Measurements from ENCODE around the gene ADAMTSL1.

The ADAMTSL1 gene

DNA sequence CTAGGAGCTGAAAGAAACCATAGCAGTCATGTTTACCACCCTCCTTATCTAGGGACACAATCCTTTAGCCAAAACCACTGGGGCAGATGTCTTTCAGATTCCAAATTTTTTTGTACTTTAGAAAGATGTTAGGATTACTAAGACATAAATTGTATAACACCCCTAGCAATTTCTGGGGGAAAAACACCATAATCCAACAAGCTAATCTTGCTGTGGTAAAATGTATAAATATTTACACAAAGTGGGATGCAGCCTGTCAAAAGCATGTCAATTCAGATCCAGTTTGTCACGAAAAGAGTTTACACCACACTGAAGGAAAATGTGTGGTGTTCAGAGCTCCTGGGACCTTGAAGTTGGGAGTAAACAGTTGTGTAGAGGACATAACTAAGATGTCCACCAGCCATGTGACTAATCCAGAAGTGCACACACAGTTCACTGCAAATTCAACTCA, 274.3 kb downstream of the ADAMTSL1 start:
- DNase-seq = no peak

DNA sequence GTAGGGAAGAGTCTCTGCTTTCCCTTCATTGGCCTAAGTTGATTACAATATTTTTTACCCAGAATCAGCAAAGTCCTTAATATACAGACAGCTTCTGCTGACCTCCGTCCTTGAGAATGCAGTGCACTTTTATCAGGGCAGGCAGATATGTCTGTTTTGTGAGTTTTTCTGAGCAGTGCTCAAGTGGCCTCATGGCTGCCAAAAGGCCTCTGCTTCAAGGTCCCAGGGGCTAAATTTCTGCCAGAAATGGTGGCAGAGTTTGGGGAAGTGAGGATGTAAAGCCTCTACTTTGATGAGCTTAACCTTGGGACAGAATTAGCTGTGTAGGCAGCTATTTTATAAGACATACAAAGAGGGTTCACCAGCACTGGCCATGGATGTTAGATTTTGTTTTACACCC, 275.8 kb downstream of the ADAMTSL1 start:
- no peak for DNase-seq

DNA sequence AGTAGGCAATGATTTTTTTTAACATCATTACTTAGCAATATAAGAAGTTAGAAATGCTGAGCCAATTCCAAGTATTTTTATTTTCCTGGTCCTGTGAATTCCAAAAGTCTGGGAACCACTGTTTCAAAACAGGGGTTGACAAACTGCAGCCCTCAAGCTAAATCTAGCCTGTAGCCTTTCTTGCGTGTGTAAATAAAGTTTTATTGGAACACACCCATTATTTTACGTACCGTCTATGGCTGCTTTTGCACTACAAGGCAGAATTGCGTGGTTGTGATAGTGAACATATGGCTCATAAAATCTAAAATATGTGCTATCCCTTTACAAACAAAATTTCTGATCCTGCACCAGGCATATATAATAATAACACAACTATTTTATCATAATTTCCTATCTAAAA, 280.0 kb downstream of the ADAMTSL1 start:
- DNase-seq = no peak

DNA sequence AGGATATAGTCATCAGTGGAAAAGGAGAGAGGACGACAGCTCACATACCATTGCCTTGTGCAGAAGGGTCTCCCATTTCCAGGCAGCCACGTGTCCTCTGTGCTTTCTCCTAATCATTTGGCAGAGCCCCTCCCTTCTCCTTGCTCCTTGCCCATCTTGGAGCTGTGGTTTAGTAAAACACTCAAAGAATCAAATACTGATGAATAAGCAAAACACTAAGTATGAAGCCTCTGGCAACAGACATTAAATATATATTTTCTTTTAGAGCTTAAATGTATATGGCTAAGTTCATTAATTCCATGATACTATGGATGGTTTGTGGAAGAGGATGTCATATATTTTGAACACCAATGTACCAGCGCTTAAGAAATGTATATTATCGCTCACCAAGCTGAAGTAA, 280.6 kb downstream of the ADAMTSL1 start:
- no peak for DNase-seq

DNA sequence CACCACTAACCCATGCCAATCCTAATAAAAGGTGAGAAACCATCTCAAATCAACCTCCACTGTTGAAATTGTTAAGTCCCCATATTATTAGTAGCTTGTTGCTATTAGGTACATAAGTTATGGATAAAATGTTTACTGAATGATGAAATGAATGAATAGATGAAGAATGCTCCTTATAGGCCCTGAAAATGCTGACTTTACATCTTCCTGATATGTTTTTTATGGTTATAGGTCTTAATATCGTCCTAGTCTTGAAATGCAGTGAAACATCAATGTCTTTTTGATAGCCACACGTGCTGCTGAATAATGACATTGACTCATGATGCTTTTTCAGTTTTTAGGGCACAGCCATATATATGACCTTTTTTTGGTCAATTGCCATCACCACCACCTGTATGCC, 281.3 kb downstream of the ADAMTSL1 start:
- no peak for DNase-seq

DNA sequence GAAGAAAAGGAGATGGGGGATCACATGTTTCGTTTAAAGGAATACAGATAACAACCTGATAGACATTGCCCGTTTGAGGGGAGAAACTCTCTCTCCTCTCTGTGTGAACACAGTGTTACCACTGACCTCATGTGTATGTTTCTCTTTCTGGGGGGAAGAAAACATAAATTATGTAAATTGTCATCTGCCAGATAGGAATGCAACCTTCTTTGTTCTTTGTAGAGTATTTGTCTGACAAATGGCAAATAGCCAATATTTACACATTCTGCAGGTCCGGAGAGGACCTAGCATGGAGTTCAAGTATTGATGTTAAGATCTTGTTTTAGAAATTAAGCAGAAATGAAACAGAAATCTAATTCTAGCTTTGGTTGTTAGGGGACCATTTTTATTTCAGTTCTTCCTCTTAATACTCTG, 282.8 kb downstream of the ADAMTSL1 start:
- DNase-seq = no peak

DNA sequence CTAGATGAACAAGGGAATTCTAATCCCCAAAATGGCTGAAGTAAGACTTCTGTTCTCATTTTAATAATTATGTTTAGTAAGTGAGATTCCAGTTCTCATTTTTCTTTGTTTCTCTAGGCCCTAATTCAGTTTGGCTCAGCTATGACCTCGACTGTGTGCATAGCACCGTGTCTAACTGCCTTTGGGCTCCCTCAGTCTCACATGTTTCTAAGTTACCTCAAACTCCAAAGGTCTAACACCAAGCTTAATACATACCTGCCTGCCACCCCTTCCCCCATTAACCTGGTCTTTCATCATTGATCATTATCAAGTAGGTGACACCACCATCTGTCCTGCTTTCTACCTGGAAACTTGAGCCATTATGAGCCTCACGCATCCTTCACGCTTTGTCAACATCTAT, 285.9 kb downstream of the ADAMTSL1 start:
- no peak for DNase-seq

DNA sequence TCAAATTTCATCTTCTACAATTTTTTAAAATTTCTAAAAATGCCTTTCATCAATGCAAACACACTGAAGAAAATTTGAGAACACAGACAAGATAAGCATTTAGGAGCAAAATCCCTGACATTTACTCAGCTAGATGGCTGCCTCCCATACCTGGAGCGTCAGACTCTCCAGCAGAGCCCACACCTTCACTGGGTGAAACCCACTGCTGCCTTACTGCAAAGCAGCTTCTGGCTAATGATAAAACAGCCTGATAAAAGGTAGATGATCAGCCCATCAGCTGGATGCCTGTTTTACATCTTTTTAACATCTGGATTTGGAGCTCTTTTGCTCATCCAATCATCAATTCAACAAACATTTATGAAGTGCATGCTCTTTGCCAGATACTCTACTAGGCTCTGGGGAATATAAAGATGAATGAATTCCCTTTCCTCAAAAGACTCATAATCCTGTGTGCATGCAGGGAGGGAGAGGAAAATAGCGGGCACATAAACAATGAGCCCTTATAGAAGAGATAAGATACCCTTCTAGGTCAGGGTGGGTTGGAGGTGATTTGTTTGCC, 287.9 kb downstream of the ADAMTSL1 start:
- DNase-seq = no peak

DNA sequence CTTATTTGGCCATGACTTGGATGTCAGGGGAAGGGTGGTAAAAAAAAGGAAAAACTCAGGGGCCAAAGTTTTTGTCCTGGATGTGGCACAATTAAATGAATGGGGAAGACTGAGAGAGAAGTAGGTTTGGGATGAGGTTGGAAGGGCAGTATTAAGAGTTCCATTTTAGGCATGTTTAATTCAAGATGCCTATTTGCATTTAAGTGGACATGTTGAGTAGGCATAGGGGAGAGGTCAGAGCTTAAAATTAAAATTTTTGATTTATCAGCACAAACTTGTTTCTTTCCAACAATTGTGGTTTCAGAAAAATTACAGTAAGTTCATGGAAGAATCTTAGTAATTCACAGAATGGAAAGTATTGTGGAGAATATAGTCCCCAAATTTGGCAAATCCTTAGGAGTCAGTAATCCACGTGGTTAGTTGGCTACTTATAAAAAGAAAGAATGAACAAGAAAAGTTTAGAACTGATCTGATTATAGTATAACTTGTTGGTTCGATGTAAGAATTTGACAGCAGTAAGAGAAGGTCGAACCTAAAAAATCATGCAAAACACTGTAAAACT, 293.1 kb downstream of the ADAMTSL1 start:
- no peak for DNase-seq

DNA sequence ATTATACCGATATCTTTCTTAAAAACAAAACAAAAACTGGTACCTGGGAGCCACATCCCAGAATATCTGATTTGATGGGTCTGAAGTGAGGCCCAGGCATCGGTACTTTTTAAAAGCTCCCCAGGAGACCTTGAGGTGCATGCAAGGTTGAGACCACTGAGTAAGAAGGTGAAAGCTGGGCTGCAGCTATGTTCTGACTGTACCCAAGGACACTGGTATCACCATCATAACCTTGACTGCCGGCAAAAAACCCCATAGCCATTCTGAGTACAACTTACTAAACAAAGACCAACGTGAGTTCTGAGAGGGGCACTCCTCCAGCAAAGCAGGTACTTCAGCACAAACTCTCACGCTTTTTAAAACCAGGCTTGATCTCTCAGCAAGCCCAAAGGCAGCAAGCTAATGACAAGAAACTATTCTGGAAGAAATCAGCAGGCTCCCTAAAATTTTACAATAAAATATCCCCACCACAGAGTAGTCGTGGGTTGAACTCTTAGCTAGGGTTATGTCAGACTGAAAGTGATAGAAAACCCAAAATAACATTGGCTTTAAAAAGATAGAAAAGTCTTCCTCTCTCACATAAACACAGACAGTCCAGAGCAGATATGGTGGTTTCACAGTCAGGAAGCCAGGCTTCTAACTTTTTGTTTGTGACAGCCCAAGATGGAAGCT, 295.1 kb downstream of the ADAMTSL1 start:
- no peak for DNase-seq

DNA sequence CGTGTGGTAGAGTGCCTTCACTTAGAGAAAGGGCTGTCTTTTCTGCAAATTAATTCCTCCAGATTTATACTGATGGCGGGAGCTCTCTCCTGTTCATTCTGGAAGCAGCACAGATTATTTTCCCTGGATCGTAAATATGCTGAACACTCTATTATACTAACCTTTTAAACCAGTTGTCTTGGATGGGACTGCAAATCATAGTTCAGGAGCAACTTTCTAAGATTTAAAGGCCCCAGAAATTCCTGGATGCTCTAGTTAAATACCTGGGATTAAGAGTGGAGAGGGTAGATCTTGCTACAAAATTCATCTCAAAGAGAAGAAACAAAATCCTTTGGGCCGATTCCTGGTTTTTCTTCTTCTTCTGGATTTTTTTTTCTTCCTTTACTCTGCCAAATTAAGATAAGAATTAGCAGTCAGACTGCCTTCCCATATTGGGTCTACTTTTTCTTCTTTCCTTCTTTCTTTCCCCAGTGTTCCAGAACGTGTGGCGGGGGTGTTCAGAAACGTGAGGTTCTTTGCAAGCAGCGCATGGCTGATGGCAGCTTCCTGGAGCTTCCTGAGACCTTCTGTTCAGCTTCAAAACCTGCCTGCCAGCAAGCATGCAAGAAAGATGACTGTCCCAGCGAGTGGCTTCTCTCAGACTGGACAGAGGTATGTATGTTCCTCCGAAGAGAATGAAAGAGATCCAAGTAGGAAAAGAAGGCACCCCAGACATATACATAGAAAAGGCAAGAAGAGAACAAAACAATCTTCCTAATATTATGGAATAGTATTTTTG, 296.4 kb downstream of the ADAMTSL1 start:
- no peak for DNase-seq

DNA sequence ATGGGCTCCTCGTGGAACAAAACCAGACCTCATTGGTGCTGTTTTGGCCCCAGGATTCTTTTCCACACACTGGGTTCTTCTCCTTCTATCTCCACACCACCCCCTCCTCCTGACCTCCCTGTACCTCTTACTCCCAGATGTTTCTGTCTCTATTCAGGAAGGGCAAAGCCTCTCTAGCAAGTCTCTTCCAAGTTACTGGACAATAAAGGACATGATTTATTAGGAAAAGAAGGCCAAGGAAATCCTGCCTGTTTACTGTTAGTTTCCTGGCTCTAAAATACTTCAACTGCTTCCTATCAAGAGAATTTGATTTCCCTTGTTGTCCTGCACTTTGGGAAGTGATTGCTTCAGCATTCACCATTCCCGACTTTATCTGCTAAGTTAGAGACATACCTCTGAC, 297.1 kb downstream of the ADAMTSL1 start:
- DNase-seq = no peak

DNA sequence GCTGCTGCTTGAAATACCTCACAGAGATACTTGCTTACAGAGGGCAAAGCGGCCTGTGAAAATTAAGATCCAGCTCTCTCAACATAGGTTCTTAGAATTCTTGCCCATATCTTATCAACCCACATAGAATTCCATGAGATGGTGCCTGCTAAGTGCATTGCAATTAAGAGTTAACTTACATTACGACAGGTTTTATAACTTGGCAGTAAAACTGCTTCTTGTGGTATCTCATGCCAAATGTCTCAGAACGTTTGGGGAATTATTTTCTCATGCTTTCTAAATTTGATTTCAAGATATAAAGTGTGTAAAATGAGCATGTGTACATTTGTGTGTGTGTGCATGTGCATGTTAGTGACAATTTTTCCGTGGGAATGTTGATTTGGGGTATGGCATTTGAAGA, 297.8 kb downstream of the ADAMTSL1 start:
- DNase-seq = no peak

DNA sequence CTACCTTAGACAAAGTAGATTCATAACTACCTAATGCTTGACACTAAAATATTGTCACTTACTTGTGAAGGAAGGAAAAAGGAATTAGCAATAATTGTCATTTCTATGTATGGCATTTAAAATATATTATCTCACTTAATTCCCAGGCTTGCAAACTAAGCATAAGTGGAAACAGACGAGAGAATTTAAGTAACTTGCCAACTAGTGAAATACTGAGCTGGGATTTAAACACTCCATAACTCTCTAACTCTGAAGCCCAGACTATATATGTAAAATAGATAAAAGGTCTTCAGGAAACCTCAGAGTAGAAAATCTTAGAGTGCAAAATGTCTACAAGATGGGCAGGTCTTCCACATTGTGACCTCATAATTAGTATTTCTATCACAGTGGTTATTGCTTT, 301.3 kb downstream of the ADAMTSL1 start:
- no peak for DNase-seq

DNA sequence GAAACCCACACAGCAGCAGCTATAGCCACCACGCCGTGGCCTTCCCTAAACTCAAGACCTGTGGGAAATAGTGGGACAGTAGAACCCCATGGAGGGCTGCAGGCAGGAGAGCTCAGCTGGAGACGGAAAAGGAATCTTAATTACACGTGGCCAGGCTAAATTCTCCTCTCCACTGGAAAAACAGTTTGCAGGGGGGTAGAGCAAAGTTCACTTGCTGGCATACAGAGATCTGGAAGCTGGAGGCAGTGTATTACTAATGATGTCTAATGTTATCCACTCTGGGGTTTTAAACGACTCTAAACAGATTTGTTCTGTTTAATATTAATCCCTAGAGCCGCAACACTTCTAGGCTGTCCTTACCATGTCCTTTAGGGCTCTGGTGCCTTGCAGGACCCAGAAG, 302.0 kb downstream of the ADAMTSL1 start:
- DNase-seq = no peak

DNA sequence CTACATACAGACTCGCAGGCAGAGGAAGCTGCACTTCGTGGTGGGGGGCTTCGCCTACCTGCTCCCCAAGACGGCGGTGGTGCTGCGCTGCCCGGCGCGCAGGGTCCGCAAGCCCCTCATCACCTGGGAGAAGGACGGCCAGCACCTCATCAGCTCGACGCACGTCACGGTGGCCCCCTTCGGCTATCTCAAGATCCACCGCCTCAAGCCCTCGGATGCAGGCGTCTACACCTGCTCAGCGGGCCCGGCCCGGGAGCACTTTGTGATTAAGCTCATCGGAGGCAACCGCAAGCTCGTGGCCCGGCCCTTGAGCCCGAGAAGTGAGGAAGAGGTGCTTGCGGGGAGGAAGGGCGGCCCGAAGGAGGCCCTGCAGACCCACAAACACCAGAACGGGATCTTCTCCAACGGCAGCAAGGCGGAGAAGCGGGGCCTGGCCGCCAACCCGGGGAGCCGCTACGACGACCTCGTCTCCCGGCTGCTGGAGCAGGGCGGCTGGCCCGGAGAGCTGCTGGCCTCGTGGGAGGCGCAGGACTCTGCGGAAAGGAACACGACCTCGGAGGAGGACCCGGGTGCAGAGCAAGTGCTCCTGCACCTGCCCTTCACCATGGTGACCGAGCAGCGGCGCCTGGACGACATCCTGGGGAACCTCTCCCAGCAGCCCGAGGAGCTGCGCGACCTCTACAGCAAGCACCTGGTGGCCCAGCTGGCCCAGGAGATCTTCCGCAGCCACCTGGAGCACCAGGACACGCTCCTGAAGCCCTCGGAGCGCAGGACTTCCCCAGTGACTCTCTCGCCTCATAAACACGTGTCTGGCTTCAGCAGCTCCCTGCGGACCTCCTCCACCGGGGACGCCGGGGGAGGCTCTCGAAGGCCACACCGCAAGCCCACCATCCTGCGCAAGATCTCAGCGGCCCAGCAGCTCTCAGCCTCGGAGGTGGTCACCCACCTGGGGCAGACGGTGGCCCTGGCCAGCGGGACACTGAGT, 303.2 kb downstream of the ADAMTSL1 start:
- no peak for DNase-seq

DNA sequence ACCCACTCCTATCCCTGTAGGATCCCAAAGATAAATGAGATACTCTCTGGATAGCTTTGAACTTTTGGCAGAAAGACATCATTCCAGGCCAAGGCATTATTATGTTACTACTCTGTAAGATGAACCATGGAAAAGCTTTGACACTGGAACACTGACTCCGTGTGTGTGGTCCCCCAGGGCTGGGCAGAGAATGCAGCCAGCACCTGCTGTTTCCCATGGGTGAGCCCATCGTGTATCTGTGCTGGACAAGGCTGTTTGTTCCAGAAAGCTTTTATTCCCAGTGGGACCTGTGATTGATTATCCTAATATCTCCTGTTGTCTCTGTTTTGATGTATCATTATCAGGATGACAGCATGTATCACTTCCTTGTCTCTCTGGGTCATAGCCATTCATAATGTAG, 304.2 kb downstream of the ADAMTSL1 start:
- no peak for DNase-seq

DNA sequence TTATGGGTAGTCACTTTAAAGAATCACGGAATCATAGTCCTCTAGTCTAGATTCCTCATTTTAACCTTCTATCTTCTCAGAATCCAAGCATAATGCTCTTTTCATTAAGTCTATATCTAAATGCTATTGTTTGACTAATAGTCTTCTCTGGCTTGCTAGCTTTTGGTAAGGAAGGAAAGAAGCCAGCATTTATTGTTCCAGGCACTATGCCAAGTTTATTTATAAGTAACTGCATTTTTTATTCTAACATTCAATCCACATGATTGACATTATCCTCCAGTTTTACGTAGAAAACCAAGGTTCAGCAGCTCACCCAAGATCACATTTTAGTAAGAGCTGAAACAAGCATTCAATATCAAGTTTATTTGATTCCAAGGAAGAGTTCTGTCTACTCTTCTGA, 304.9 kb downstream of the ADAMTSL1 start:
- no peak for DNase-seq

DNA sequence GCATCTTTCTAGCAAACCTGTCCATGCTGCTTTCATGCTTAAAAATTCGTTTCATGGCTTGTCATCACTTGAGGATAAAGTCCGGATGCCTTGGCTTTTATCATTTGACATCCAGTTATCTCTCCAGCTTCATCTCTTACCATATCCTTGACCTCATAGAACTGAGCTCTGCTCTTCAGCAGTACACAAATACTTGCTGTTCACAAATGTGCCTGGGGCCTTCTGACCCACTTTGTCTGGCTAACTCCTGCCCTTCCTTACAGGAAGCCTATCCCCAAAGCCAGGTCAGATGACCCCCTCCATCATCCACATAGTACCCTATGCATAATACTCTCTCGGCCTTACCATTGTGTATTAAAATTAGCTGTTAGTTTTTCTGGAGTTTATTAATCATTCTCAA, 310.0 kb downstream of the ADAMTSL1 start:
- DNase-seq = no peak

DNA sequence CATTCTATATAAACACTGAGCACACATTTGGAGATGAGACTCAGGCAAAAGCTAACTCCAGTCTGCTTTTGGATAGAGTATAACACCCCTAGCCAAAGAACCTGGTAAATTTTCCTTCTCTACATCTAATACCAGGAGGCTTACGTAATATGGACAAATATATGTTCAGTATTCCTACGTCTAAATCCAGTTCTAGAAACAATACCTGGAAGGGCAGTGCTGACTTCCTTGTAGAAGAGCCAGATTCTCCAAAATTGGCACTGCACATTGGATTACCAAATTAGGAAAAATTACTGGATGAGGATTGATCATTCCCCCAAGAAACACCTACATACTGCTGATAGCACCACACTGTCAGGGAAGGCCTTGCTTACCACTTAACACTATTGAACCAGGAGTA, 311.7 kb downstream of the ADAMTSL1 start:
- DNase-seq = no peak

DNA sequence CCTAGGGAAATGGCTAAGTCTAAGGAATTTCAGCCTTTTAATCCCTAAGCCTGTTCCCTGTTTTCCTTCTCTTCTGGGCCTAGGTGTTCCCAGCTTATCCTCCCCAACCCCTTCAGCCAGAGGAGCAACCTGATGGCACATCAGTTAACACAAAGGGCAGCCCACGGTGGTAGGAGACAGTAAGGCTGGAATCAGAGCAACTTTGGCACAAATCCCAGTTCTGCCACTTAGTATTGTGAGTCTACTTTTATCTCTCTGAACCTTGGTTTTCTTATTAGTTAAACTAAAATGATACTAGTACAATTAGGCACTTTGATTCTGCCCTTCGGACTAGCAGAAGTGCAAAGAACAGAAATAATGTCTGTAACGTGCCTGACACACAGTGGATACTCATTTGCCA, 312.2 kb downstream of the ADAMTSL1 start:
- no peak for DNase-seq

DNA sequence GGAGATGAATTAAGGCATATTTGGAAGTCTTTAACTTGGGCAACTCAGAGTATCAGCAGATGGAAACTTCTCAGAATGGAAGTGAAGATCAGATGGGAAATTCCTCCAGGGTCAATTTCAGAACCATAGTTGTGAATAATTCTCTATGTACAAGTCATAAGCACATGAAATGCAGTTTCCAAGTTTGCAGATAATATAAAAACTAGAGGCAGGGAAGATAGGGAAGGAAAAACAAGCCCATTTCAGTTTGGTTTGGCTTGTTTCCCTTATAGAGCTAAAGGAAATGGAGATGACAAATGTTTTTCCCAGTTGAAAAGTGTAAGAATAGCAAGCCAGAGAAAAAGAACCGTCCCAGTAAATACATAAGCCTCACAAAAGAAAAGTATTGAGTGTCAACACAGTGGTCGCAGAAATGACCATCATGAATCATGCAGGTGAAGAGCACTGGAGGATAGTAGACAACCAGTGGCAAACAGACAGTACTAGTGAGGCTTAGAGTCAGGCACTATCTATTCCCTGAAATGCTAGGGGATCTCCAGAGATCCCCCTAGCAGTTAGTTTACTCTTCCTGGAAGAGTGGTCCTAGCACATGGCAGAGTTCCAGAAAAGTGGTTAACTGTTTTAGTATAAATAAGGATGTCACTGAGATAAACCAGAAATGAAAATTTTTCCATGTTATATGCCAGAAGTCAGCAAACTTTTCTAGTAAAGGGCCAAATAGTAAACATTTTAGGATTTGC, 313.1 kb downstream of the ADAMTSL1 start:
- no peak for DNase-seq

All from CD4-positive, alpha-beta T cell treated with Interleukin-21 for 1 hour (primary cell).